ENCODE data around the gene GRID2.

GRID2 gene

GRCh38 chr4:93084599-93085305, 781.0 kb downstream of the GRID2 start:
- no peak for ATAC-seq
- TF ChIP-seq CSDC2 (CRISPR knock-in tag; IDR thresholded peaks at IDR 0.05): no peak
- TF ChIP-seq BACH2 (CRISPR knock-in tag; IDR thresholded peaks at IDR 0.05; ENCODE audit: borderline replicate concordance): no peak
- no peak for TF ChIP-seq SNAI2 (CRISPR knock-in tag; IDR thresholded peaks at IDR 0.05)
- TF ChIP-seq ARNTL (CRISPR knock-in tag; IDR thresholded peaks at IDR 0.05; ENCODE audit: borderline replicate concordance, low read depth): no peak
- no peak for TF ChIP-seq POU6F1 (CRISPR knock-in tag; IDR thresholded peaks at IDR 0.05; ENCODE audit: borderline replicate concordance, low read depth)
- no peak for TF ChIP-seq CSRNP3 (CRISPR knock-in tag; IDR thresholded peaks at IDR 0.05)
- no peak for TF ChIP-seq RARB (CRISPR knock-in tag; IDR thresholded peaks at IDR 0.05)
- no peak for TF ChIP-seq ISL1 (CRISPR knock-in tag; IDR thresholded peaks at IDR 0.05)
- TF ChIP-seq OSR1 (CRISPR knock-in tag; IDR thresholded peaks at IDR 0.05): no peak
- TF ChIP-seq TSHZ2 (CRISPR knock-in tag; IDR thresholded peaks at IDR 0.05): no peak

GRCh38 chr4:93086356-93086755, 782.6 kb downstream of the GRID2 start:
- TF ChIP-seq ESRRG (CRISPR knock-in tag; IDR thresholded peaks at IDR 0.05) (no peak), TCF4 (CRISPR knock-in tag; IDR thresholded peaks at IDR 0.05; ENCODE audit: borderline replicate concordance) (no peak), TOX (CRISPR knock-in tag; IDR thresholded peaks at IDR 0.05; ENCODE audit: borderline replicate concordance) (no peak), POU6F1 (CRISPR knock-in tag; IDR thresholded peaks at IDR 0.05; ENCODE audit: borderline replicate concordance, low read depth) (no peak), ARNTL (CRISPR knock-in tag; IDR thresholded peaks at IDR 0.05; ENCODE audit: borderline replicate concordance, low read depth) (no peak), CSRNP3 (CRISPR knock-in tag; IDR thresholded peaks at IDR 0.05) (no peak), CREB5 (CRISPR knock-in tag; IDR thresholded peaks at IDR 0.05; ENCODE audit: low read depth) (no peak), ZC3H10 (CRISPR knock-in tag; IDR thresholded peaks at IDR 0.05) (no peak), TSHZ2 (CRISPR knock-in tag; IDR thresholded peaks at IDR 0.05) (no peak)
- ATAC-seq: no peak

Data from SK-N-SH treated with all-trans-retinoic acid at 6 μM for 48 hours (cell line).